Tibial artery (tissue), 4 donors: ENCODE measurements around the gene ARAP1.

Source experiments
- DNase-seq, 2 donors: peaks; one replicate each; pipeline ENCODE4 v3.0.0-alpha.2; 2019
- H3K27ac ChIP-seq, 2 donors: fragments of 200-600 bp; sonication (generic) in 1 of 2; 1 replicate in 1 of 2; 2 replicates in 1 of 2; pipeline ENCODE4 v1.5.1; 2018 to 2019; ENCODE audit warnings: mild to moderate bottlenecking in 1 of 2
- H3K27me3 ChIP-seq, 2 donors: fragments of 200-600 bp; sonication (generic) in 1 of 2; one replicate each; pipeline versions ENCODE4 v1.5.1 to v1.6.0; 2016 to 2019
- H3K36me3 ChIP-seq, 3 donors: fragments of 200-600 bp; sonication (generic) in 2 of 3; one replicate each; pipeline ENCODE4 v1.5.1; 2016 to 2019; ENCODE audit warnings: mild to moderate bottlenecking in 2 of 3
- H3K4me1 ChIP-seq, 4 donors: fragments of 200-600 bp; sonication (generic) in 2 of 4; 1 replicate in 3 of 4; 2 replicates in 1 of 4; pipeline ENCODE4 v1.5.1; 2016 to 2019
- H3K4me3 ChIP-seq, 2 donors: fragments of 200-600 bp; sonication (generic) in 1 of 2; 1 replicate in 1 of 2; 2 replicates in 1 of 2; pipeline ENCODE4 v1.5.1; 2018 to 2019; ENCODE audit warnings: mild to moderate bottlenecking in 2 of 2
- H3K9me3 ChIP-seq, 3 donors: fragments of 200-600 bp; sonication (generic) in 1 of 3; one replicate each; pipeline ENCODE4 v1.5.1; 2016 to 2019
- intact Hi-C: fragments of 100-400 bp; cut with DNase I; formaldehyde crosslinking; loops from one replicate; pipeline ENCODE4 v1.15.0; 2023; ENCODE audit warnings: low total_unique reads
- TF ChIP-seq, protein P1 (sequence below), 2 experiments: fragments of 200-600 bp in 1 of 2; fragments of 450-650 bp in 1 of 2; IDR thresholded peaks; one replicate each; pipeline ENCODE4 v1.5.1; 2017 to 2019; ENCODE audit warnings: antibody characterized with exemption in 2 of 2, mild to moderate bottlenecking in 1 of 2, moderate library complexity in 1 of 2

The ARAP1 gene

DNA sequence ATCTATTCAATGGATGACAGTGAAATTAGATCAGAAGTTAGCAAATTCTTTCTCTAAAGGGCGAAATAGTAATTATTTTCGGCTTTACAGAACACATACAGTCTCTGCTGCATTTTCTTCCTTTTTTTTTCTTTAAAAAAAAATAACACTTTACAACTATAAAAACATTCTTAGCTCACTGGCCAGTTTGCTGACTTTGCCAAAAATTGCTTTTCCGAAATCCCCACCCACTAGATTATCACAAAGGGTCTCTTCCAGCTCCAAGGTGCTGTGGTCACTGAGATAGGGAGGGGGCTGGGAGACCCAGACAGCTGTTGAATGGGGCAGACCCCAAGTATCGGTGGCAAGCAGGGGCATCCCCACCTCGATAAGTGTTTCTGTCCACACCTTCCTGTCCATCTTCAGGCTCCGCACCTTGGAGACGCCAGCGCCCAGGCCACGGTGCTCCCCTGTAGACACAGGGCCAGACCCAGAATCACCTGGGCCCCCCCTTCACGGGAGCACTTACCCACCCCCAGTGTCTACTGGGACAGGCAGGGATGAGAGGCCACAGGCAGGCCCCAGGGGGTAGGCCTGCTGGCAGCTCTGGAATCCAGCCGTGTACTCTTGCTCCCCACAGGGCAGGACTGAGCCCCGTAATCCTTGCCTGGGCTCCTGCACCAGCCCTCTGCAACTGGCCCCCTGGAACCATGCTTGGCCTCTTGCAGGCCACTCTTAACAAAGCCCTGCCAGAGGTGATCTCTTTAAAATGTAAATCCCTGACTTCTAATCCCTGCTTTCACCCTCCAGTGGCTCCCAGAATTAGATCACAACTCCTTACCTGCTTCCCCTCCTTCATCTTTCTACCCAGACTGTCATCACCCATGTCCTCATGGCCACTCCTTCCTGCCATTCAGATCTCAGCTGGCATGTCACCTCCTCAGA is 46.5 kb downstream of the ARAP1 start:
- no peak for DNase-seq

GRCh38 chr11:72704783-72705265 is 47.4 kb downstream of the ARAP1 start:
- Histone ChIP-seq H3K9me3 (no peaks in the 10 kb centered on the region), H3K27me3 (no peaks in the 10 kb centered on the region), H3K4me3 (no peak overlapping the region), H3K27ac (no peak overlapping the region), H3K4me1 (peaks cover 0 to 20% (median 13%) of the 10 kb centered on the region in 4 donors), H3K36me3 (peaks cover 49 to 99% (median 60%) of the 10 kb centered on the region in 3 donors)
- intact Hi-C loops = no loop called here
- no peak for DNase-seq
- TF ChIP-seq, protein P1, sequence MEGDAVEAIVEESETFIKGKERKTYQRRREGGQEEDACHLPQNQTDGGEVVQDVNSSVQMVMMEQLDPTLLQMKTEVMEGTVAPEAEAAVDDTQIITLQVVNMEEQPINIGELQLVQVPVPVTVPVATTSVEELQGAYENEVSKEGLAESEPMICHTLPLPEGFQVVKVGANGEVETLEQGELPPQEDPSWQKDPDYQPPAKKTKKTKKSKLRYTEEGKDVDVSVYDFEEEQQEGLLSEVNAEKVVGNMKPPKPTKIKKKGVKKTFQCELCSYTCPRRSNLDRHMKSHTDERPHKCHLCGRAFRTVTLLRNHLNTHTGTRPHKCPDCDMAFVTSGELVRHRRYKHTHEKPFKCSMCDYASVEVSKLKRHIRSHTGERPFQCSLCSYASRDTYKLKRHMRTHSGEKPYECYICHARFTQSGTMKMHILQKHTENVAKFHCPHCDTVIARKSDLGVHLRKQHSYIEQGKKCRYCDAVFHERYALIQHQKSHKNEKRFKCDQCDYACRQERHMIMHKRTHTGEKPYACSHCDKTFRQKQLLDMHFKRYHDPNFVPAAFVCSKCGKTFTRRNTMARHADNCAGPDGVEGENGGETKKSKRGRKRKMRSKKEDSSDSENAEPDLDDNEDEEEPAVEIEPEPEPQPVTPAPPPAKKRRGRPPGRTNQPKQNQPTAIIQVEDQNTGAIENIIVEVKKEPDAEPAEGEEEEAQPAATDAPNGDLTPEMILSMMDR (IDR thresholded peaks at IDR 0.05) = no peak

More for the DNA sequence above, 46.5 kb downstream of the ARAP1 start:
- H3K4me3 ChIP-seq = no peak overlapping the region
- H3K27ac ChIP-seq = no peak overlapping the region
- H3K27me3 ChIP-seq = no peaks in the 10 kb centered on the region
- TF ChIP-seq, protein P1 (IDR thresholded peaks at IDR 0.05) = no peak
- H3K36me3 ChIP-seq = peaks cover 42 to 99% (median 62%) of the 10 kb centered on the region in 3 donors
- peaks cover 0 to 20% (median 13%) of the 10 kb centered on the region in 4 donors for H3K4me1 ChIP-seq
- intact Hi-C loops = no loop called here
- H3K9me3 ChIP-seq = no peaks in the 10 kb centered on the region

GRCh38 chr11:72704028-72704782 is 48.0 kb downstream of the ARAP1 start:
- peaks cover 0 to 20% (median 13%) of the 10 kb centered on the region in 4 donors for H3K4me1 ChIP-seq
- H3K36me3 ChIP-seq = peaks cover 46 to 99% (median 60%) of the 10 kb centered on the region in 3 donors
- TF ChIP-seq, protein P1 (IDR thresholded peaks at IDR 0.05) = no peak
- intact Hi-C loops = no loop called here
- H3K4me3 ChIP-seq = no peak overlapping the region
- H3K9me3 ChIP-seq = no peaks in the 10 kb centered on the region
- H3K27ac ChIP-seq = peak overlapping the region in 1 of 2 donors; percentile 29
- DNase-seq = no peak
- no peaks in the 10 kb centered on the region for H3K27me3 ChIP-seq

GRCh38 chr11:72703267-72704008 is 48.8 kb downstream of the ARAP1 start:
- H3K9me3 ChIP-seq = no peaks in the 10 kb centered on the region
- peaks cover 51 to 99% (median 60%) of the 10 kb centered on the region in 3 donors for H3K36me3 ChIP-seq
- peak overlapping the region; percentile 13 to 29 for H3K27ac ChIP-seq
- H3K4me3 ChIP-seq = no peak overlapping the region
- TF ChIP-seq, protein P1 (IDR thresholded peaks at IDR 0.05) = no peak
- peaks cover 0 to 20% (median 13%) of the 10 kb centered on the region in 4 donors for H3K4me1 ChIP-seq
- intact Hi-C loops = no loop called here
- peak; percentile 66 to 83 for DNase-seq
- no peaks in the 10 kb centered on the region for H3K27me3 ChIP-seq
